Measurements from ENCODE around the gene ANKRD65. TPM values are rescaled to one million over a fixed set of nuclear protein-coding genes. Genes with fewer than 3 reads are reported as not detected.
"Not testable (repeated sequence)": the region's sequence is repeated elsewhere in the genome, so short reads cannot be mapped to it uniquely, and the experiment has no call there.

The ANKRD65 gene
- total and polyA plus RNA-seq, 5 donors, result 1.6 to 4.5 (median 3.1) TPM

- Histone ChIP-seq H3K27me3 (ENCODE audit: control insufficient read depth, insufficient read depth) (no peaks in the 10 kb centered on the region), H3K4me3 (ENCODE audit: low read length) (no peak overlapping the region), H3K4me1 (ENCODE audit: control insufficient read depth, insufficient read depth, low read length) (peaks cover 2% of the 10 kb centered on the region), H3K9me3 (ENCODE audit: control insufficient read depth, low read length) (no peaks in the 10 kb centered on the region), H3K27ac (ENCODE audit: low read length) (no peak overlapping the region)
- WGBS, result 84% methylated on average over 26 of the region's 26 CpGs
- DNase-seq (peak in 2 of 3 donors; percentile 64 to 65), ATAC-seq (no peak)
- intact Hi-C loops (cut with DNase I), result no loop called here
Observed at GRCh38 chr1:1373051-1373814, 47.8 kb downstream of the ANKRD65 start.

GRCh38 chr1:1371746-1372711 lies 49.0 kb downstream of the ANKRD65 start:
- intact Hi-C loops (cut with DNase I), result no loop called here
- DNase-seq (peak; percentile 66 to 90 (median 89)), ATAC-seq (peak; percentile 12 to 29)
- no peaks in the 10 kb centered on the region for H3K9me3 ChIP-seq (ENCODE audit: control insufficient read depth, low read length)
- no peaks in the 10 kb centered on the region for H3K27me3 ChIP-seq (ENCODE audit: control insufficient read depth, insufficient read depth)
- H3K4me1 ChIP-seq (ENCODE audit: control insufficient read depth, insufficient read depth, low read length), result peaks cover 2% of the 10 kb centered on the region
- H3K27ac ChIP-seq (ENCODE audit: low read length), result no peak overlapping the region
- no peak overlapping the region for H3K4me3 ChIP-seq (ENCODE audit: low read length)
- WGBS, result 31% methylated on average over 26 of the region's 26 CpGs

GRCh38 chr1:1371364-1371745 lies 49.7 kb downstream of the ANKRD65 start:
- peaks cover 2% of the 10 kb centered on the region for H3K4me1 ChIP-seq (ENCODE audit: control insufficient read depth, insufficient read depth, low read length)
- WGBS, result 61% methylated on average over 12 of the region's 12 CpGs
- H3K9me3 ChIP-seq (ENCODE audit: control insufficient read depth, low read length), result no peaks in the 10 kb centered on the region
- intact Hi-C loops (cut with DNase I), result no loop called here
- no peaks in the 10 kb centered on the region for H3K27me3 ChIP-seq (ENCODE audit: control insufficient read depth, insufficient read depth)
- ATAC-seq, result no peak
- H3K27ac ChIP-seq (ENCODE audit: low read length), result no peak overlapping the region
- no peak overlapping the region for H3K4me3 ChIP-seq (ENCODE audit: low read length)
- DNase-seq, result peak in 1 of 3 donors; percentile 60

GRCh38 chr1:1370771-1371300 lies 50.2 kb downstream of the ANKRD65 start:
- Histone ChIP-seq H3K4me3 (ENCODE audit: low read length) (no peak overlapping the region), H3K4me1 (ENCODE audit: control insufficient read depth, insufficient read depth, low read length) (peaks cover 2% of the 10 kb centered on the region), H3K27me3 (ENCODE audit: control insufficient read depth, insufficient read depth) (no peaks in the 10 kb centered on the region), H3K9me3 (ENCODE audit: control insufficient read depth, low read length) (no peaks in the 10 kb centered on the region), H3K27ac (ENCODE audit: low read length) (no peak overlapping the region)
- intact Hi-C loops (cut with DNase I), result no loop called here
- DNase-seq, result peak in 1 of 3 donors; percentile 56
- ATAC-seq, result no peak
- WGBS, result 81% methylated on average over 16 of the region's 16 CpGs

GRCh38 chr1:1370094-1370493 lies 51.0 kb downstream of the ANKRD65 start:
- intact Hi-C loops (cut with DNase I); H3K4me1 ChIP-seq (ENCODE audit: control insufficient read depth, insufficient read depth, low read length); H3K9me3 ChIP-seq (ENCODE audit: control insufficient read depth, low read length); H3K4me3 ChIP-seq (ENCODE audit: low read length); H3K27ac ChIP-seq (ENCODE audit: low read length); ATAC-seq; H3K27me3 ChIP-seq (ENCODE audit: control insufficient read depth, insufficient read depth): not testable (repeated sequence)
- WGBS, result 93% methylated on average over 14 of the region's 14 CpGs
- peak in 1 of 3 donors; percentile 14 for DNase-seq

Other genes with a start within 250 kb of the ANKRD65 start
- gene TTLL10, start 247.4 kb downstream of the ANKRD65 start, total RNA-seq, result not detected
- 0.09 TPM for gene TTLL10, start 247.4 kb downstream of the ANKRD65 start, polyA plus RNA-seq
- under 1 TPM in 1 of 4 donors, not detected in 3; 0.38 TPM for gene TNFRSF18, start 214.7 kb downstream of the ANKRD65 start, total RNA-seq
- gene TNFRSF18, start 214.7 kb downstream of the ANKRD65 start, polyA plus RNA-seq, result 0.14 TPM
- gene TNFRSF4, start 207.1 kb downstream of the ANKRD65 start, total RNA-seq, result 1 to 10 TPM; 1.0 to 2.0 (median 1.2) TPM
- 2.3 TPM for gene TNFRSF4, start 207.1 kb downstream of the ANKRD65 start, polyA plus RNA-seq
- 100 to 1,000 TPM; 156 to 215 (median 168) TPM for gene SDF4, start 189.3 kb downstream of the ANKRD65 start, total RNA-seq
- 165 TPM for gene SDF4, start 189.3 kb downstream of the ANKRD65 start, polyA plus RNA-seq
- 10 to 100 TPM; 10.2 to 13.3 (median 12.0) TPM for gene B3GALT6, start 189.0 kb downstream of the ANKRD65 start, total RNA-seq
- 9.1 TPM for gene B3GALT6, start 189.0 kb downstream of the ANKRD65 start, polyA plus RNA-seq
- gene C1QTNF12, start 174.6 kb downstream of the ANKRD65 start, total RNA-seq, result 1 to 10 TPM in 2 of 4 donors, under 1 TPM in 1, not detected in 1; 0.94 to 2.4 (median 1.1) TPM
- 0.36 TPM for gene C1QTNF12, start 174.6 kb downstream of the ANKRD65 start, polyA plus RNA-seq
- gene UBE2J2, start 147.4 kb downstream of the ANKRD65 start, total RNA-seq, result 10 to 100 TPM; 34.9 to 41.2 (median 37.1) TPM
- gene UBE2J2, start 147.4 kb downstream of the ANKRD65 start, polyA plus RNA-seq, result 38.4 TPM
- 1 to 10 TPM; 2.7 to 6.2 (median 4.8) TPM for gene SCNN1D, start 140.8 kb downstream of the ANKRD65 start, total RNA-seq
- gene SCNN1D, start 140.8 kb downstream of the ANKRD65 start, polyA plus RNA-seq, result 3.4 TPM
- gene ACAP3, start 113.3 kb downstream of the ANKRD65 start, total RNA-seq, result 10 to 100 TPM; 33.1 to 61.8 (median 42.8) TPM
- 37.4 TPM for gene ACAP3, start 113.3 kb downstream of the ANKRD65 start, polyA plus RNA-seq
- gene PUSL1, start 112.7 kb downstream of the ANKRD65 start, total RNA-seq, result 10 to 100 TPM; 11.3 to 14.1 (median 12.5) TPM
- gene PUSL1, start 112.7 kb downstream of the ANKRD65 start, polyA plus RNA-seq, result 13.1 TPM
- gene INTS11, start 96.6 kb downstream of the ANKRD65 start, total RNA-seq, result 10 to 100 TPM; 53.1 to 61.7 (median 58.7) TPM
- gene INTS11, start 96.6 kb downstream of the ANKRD65 start, polyA plus RNA-seq, result 70.3 TPM
- gene CPTP, start 96.5 kb downstream of the ANKRD65 start, total RNA-seq, result 10 to 100 TPM; 24.0 to 29.0 (median 27.0) TPM
- 53.9 TPM for gene CPTP, start 96.5 kb downstream of the ANKRD65 start, polyA plus RNA-seq
- under 1 TPM; 0.33 to 0.51 (median 0.38) TPM for gene TAS1R3, start 90.0 kb downstream of the ANKRD65 start, total RNA-seq
- 0.66 TPM for gene TAS1R3, start 90.0 kb downstream of the ANKRD65 start, polyA plus RNA-seq
- 10 to 100 TPM; 64.4 to 87.4 (median 66.3) TPM for gene DVL1, start 71.9 kb downstream of the ANKRD65 start, total RNA-seq
- 70.0 TPM for gene DVL1, start 71.9 kb downstream of the ANKRD65 start, polyA plus RNA-seq
- 10 to 100 TPM; 21.9 to 38.8 (median 36.3) TPM for gene MXRA8, start 62.7 kb downstream of the ANKRD65 start, total RNA-seq
- 39.5 TPM for gene MXRA8, start 62.7 kb downstream of the ANKRD65 start, polyA plus RNA-seq
- gene AURKAIP1, start 46.1 kb downstream of the ANKRD65 start, total RNA-seq, result 100 to 1,000 TPM; 175 to 210 (median 188) TPM
- 331 TPM for gene AURKAIP1, start 46.1 kb downstream of the ANKRD65 start, polyA plus RNA-seq
- gene CCNL2, start 21.9 kb downstream of the ANKRD65 start, total RNA-seq, result 10 to 100 TPM; 61.2 to 83.1 (median 67.2) TPM
- gene CCNL2, start 21.9 kb downstream of the ANKRD65 start, polyA plus RNA-seq, result 81.7 TPM
- gene MRPL20, start 14.0 kb downstream of the ANKRD65 start, total RNA-seq, result 100 to 1,000 TPM; 121 to 144 (median 132) TPM
- 190 TPM for gene MRPL20, start 14.0 kb downstream of the ANKRD65 start, polyA plus RNA-seq
- 10 to 100 TPM; 25.0 to 38.6 (median 25.6) TPM for gene VWA1, start 14.4 kb upstream of the ANKRD65 start, total RNA-seq
- gene VWA1, start 14.4 kb upstream of the ANKRD65 start, polyA plus RNA-seq, result 17.3 TPM
- 1 to 10 TPM; 1.3 to 3.4 (median 2.2) TPM for gene ATAD3C, start 28.4 kb upstream of the ANKRD65 start, total RNA-seq
- 0.52 TPM for gene ATAD3C, start 28.4 kb upstream of the ANKRD65 start, polyA plus RNA-seq
- gene ATAD3B, start 50.5 kb upstream of the ANKRD65 start, total RNA-seq, result 10 to 100 TPM in 1 of 4 donors, 1 to 10 TPM in 3; 5.6 to 11.4 (median 8.8) TPM
- 8.3 TPM for gene ATAD3B, start 50.5 kb upstream of the ANKRD65 start, polyA plus RNA-seq
- 10 to 100 TPM; 13.6 to 20.1 (median 15.7) TPM for gene ATAD3A, start 90.9 kb upstream of the ANKRD65 start, total RNA-seq
- gene ATAD3A, start 90.9 kb upstream of the ANKRD65 start, polyA plus RNA-seq, result 16.7 TPM
- 1 to 10 TPM; 7.3 to 9.3 (median 7.9) TPM for gene TMEM240, start 119.3 kb upstream of the ANKRD65 start, total RNA-seq
- 10.4 TPM for gene TMEM240, start 119.3 kb upstream of the ANKRD65 start, polyA plus RNA-seq
- gene SSU72, start 153.6 kb upstream of the ANKRD65 start, total RNA-seq, result 100 to 1,000 TPM; 112 to 115 (median 113) TPM
- 130 TPM for gene SSU72, start 153.6 kb upstream of the ANKRD65 start, polyA plus RNA-seq
- under 1 TPM; 0.47 to 0.97 (median 0.80) TPM for gene FNDC10, start 178.9 kb upstream of the ANKRD65 start, total RNA-seq
- gene FNDC10, start 178.9 kb upstream of the ANKRD65 start, polyA plus RNA-seq, result 0.68 TPM
- gene MIB2, start 194.2 kb upstream of the ANKRD65 start, total RNA-seq, result 10 to 100 TPM; 49.5 to 77.8 (median 65.5) TPM
- gene MIB2, start 194.2 kb upstream of the ANKRD65 start, polyA plus RNA-seq, result 52.5 TPM
- 10 to 100 TPM; 18.7 to 22.4 (median 19.9) TPM for gene MMP23B, start 210.9 kb upstream of the ANKRD65 start, total RNA-seq
- 15.8 TPM for gene MMP23B, start 210.9 kb upstream of the ANKRD65 start, polyA plus RNA-seq
- gene CDK11B, start 237.7 kb upstream of the ANKRD65 start, total RNA-seq, result 10 to 100 TPM; 18.8 to 20.6 (median 19.7) TPM
- gene CDK11B, start 237.7 kb upstream of the ANKRD65 start, polyA plus RNA-seq, result 27.0 TPM